ENCODE measurements around the gene SLC8A1.

DNA sequence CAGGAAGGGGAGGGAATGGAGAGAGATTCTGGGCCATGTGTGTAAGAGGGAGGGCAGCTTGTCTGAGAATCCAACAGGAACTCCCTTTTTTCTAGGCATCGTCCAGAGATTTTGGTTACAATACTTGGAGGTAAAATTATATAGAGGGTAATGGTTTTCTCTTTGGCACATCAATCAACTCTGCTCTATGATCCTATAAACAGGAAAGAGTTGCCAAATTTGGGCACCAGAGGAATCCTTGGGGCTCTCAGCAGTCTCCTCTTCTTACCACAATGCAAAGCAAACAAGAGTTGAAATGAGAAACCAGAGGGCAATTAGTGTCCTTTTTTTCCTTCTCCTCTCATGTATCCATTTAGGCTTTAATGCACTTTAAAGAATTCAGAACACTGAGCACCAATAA, 243.4 kb downstream of the SLC8A1 start:
- TF ChIP-seq, protein P1, sequence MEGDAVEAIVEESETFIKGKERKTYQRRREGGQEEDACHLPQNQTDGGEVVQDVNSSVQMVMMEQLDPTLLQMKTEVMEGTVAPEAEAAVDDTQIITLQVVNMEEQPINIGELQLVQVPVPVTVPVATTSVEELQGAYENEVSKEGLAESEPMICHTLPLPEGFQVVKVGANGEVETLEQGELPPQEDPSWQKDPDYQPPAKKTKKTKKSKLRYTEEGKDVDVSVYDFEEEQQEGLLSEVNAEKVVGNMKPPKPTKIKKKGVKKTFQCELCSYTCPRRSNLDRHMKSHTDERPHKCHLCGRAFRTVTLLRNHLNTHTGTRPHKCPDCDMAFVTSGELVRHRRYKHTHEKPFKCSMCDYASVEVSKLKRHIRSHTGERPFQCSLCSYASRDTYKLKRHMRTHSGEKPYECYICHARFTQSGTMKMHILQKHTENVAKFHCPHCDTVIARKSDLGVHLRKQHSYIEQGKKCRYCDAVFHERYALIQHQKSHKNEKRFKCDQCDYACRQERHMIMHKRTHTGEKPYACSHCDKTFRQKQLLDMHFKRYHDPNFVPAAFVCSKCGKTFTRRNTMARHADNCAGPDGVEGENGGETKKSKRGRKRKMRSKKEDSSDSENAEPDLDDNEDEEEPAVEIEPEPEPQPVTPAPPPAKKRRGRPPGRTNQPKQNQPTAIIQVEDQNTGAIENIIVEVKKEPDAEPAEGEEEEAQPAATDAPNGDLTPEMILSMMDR (IDR thresholded peaks at IDR 0.05): no peak
- no peak for TF ChIP-seq POLR2A (IDR thresholded peaks at IDR 0.05)
- TF ChIP-seq POLR2AphosphoS5 (IDR thresholded peaks at IDR 0.05): no peak

Measured in breast epithelium (tissue), 3 donors.